Measurements from ENCODE around the gene THRB. TPM values are rescaled to one million over a fixed set of nuclear protein-coding genes. Genes with fewer than 3 reads are reported as not detected.

Gene THRB
- total and polyA plus RNA-seq, 2 experiments from 2014 or later, result 3.3 to 5.1 TPM

GRCh38 chr3:24443476-24443875 is 51.2 kb downstream of the THRB start:
- Histone ChIP-seq H3K4me1 (ENCODE audit: insufficient read depth) (no peaks in the 10 kb centered on the region), H3K4me2 (ENCODE audit: unreplicated experiment) (no peak overlapping the region), H3K36me3 (ENCODE audit: low read depth) (no peaks in the 10 kb centered on the region), H3F3A (ENCODE audit: insufficient read depth) (no peaks in the 10 kb centered on the region), H4K20me1 (ENCODE audit: insufficient read depth) (no peaks in the 10 kb centered on the region), H3K79me2 (ENCODE audit: insufficient read depth) (no peaks in the 10 kb centered on the region), H3K4me3 (no peak overlapping the region), H2AFZ (no peak overlapping the region), H3K9me3 (ENCODE audit: low read depth) (no peaks in the 10 kb centered on the region), H3K27ac (no peak overlapping the region), H3K27me3 (replicated peaks; ENCODE audit: insufficient read depth) (no peaks in the 10 kb centered on the region), H3K9ac (no peak overlapping the region), H3K9me2 (ENCODE audit: insufficient read depth) (no peaks in the 10 kb centered on the region)
- DNase-seq, result no peak
- WGBS, 2 experiments (ENCODE audit: low coverage in 1 of 2, low lambda C conversion rate in 2 of 2, missing lambda C conversion rate in 2 of 2), result 0% methylated on average over 1 of the region's 1 CpG
- no peak for TF ChIP-seq EZH2 (IDR thresholded peaks at IDR 0.05; ENCODE audit: insufficient read depth, poor library complexity, severe bottlenecking)
- TF ChIP-seq EZH2phosphoT487 (IDR thresholded peaks at IDR 0.05; ENCODE audit: insufficient read depth, low read depth), result no peak
- in situ Hi-C loops (cut with MboI), result no loop called here

GRCh38 chr3:24440760-24441464 is 53.7 kb downstream of the THRB start:
- TF ChIP-seq EZH2phosphoT487 (IDR thresholded peaks at IDR 0.05; ENCODE audit: insufficient read depth, low read depth) (no peak), EZH2 (IDR thresholded peaks at IDR 0.05; ENCODE audit: insufficient read depth, poor library complexity, severe bottlenecking) (no peak)
- H3K9ac ChIP-seq, result no peak overlapping the region
- WGBS, 2 experiments (ENCODE audit: low coverage in 1 of 2, low lambda C conversion rate in 2 of 2, missing lambda C conversion rate in 2 of 2), result 82 to 89% methylated on average over 3 of the region's 3 CpGs

GRCh38 chr3:24439021-24439420 is 55.6 kb downstream of the THRB start:
- H4K20me1 ChIP-seq (ENCODE audit: insufficient read depth), result no peaks in the 10 kb centered on the region
- no peak overlapping the region for H3K4me2 ChIP-seq (ENCODE audit: unreplicated experiment)
- no peaks in the 10 kb centered on the region for H3K9me3 ChIP-seq (ENCODE audit: low read depth)
- TF ChIP-seq EZH2 (IDR thresholded peaks at IDR 0.05; ENCODE audit: insufficient read depth, poor library complexity, severe bottlenecking) (no peak), EZH2phosphoT487 (IDR thresholded peaks at IDR 0.05; ENCODE audit: insufficient read depth, low read depth) (no peak)
- no peaks in the 10 kb centered on the region for H3K79me2 ChIP-seq (ENCODE audit: insufficient read depth)
- H3F3A ChIP-seq (ENCODE audit: insufficient read depth), result no peaks in the 10 kb centered on the region
- H2AFZ ChIP-seq, result no peak overlapping the region
- WGBS, 2 experiments (ENCODE audit: low coverage in 1 of 2, low lambda C conversion rate in 2 of 2, missing lambda C conversion rate in 2 of 2), result 76 to 92% methylated on average over 3 to 4 of the region's 4 CpGs
- in situ Hi-C loops (cut with MboI), result no loop called here
- no peaks in the 10 kb centered on the region for H3K36me3 ChIP-seq (ENCODE audit: low read depth)
- no peak for DNase-seq
- H3K4me3 ChIP-seq, result no peak overlapping the region
- no peak overlapping the region for H3K9ac ChIP-seq
- H3K27me3 ChIP-seq (replicated peaks; ENCODE audit: insufficient read depth), result no peaks in the 10 kb centered on the region
- no peaks in the 10 kb centered on the region for H3K4me1 ChIP-seq (ENCODE audit: insufficient read depth)
- H3K27ac ChIP-seq, result no peak overlapping the region
- H3K9me2 ChIP-seq (ENCODE audit: insufficient read depth), result no peaks in the 10 kb centered on the region

More at GRCh38 chr3:24440760-24441464, 53.7 kb downstream of the THRB start:
- Histone ChIP-seq H3K4me2 (ENCODE audit: unreplicated experiment) (no peak overlapping the region), H3K9me3 (ENCODE audit: low read depth) (no peaks in the 10 kb centered on the region), H3K36me3 (ENCODE audit: low read depth) (no peaks in the 10 kb centered on the region), H4K20me1 (ENCODE audit: insufficient read depth) (no peaks in the 10 kb centered on the region), H3K4me3 (no peak overlapping the region), H3K79me2 (ENCODE audit: insufficient read depth) (no peaks in the 10 kb centered on the region), H3K9me2 (ENCODE audit: insufficient read depth) (no peaks in the 10 kb centered on the region), H2AFZ (no peak overlapping the region), H3K4me1 (ENCODE audit: insufficient read depth) (no peaks in the 10 kb centered on the region), H3K27ac (no peak overlapping the region), H3F3A (ENCODE audit: insufficient read depth) (no peaks in the 10 kb centered on the region), H3K27me3 (replicated peaks; ENCODE audit: insufficient read depth) (no peaks in the 10 kb centered on the region)
- in situ Hi-C loops (cut with MboI), result no loop called here
- DNase-seq, result no peak

GRCh38 chr3:24437326-24437725 is 57.3 kb downstream of the THRB start:
- Histone ChIP-seq H3K79me2 (ENCODE audit: insufficient read depth) (no peaks in the 10 kb centered on the region; the same call in 1 of the 2 replicates), H3F3A (ENCODE audit: insufficient read depth) (no peaks in the 10 kb centered on the region), H3K9ac (no peak overlapping the region), H2AFZ (no peak overlapping the region), H3K27ac (no peak overlapping the region), H4K20me1 (ENCODE audit: insufficient read depth) (no peaks in the 10 kb centered on the region), H3K9me2 (ENCODE audit: insufficient read depth) (no peaks in the 10 kb centered on the region), H3K27me3 (replicated peaks; ENCODE audit: insufficient read depth) (no peaks in the 10 kb centered on the region), H3K4me2 (ENCODE audit: unreplicated experiment) (no peak overlapping the region), H3K4me3 (no peak overlapping the region), H3K36me3 (ENCODE audit: low read depth) (no peaks in the 10 kb centered on the region), H3K4me1 (ENCODE audit: insufficient read depth) (no peaks in the 10 kb centered on the region), H3K9me3 (ENCODE audit: low read depth) (no peaks in the 10 kb centered on the region)
- TF ChIP-seq EZH2 (IDR thresholded peaks at IDR 0.05; ENCODE audit: insufficient read depth, poor library complexity, severe bottlenecking), result no peak
- TF ChIP-seq EZH2phosphoT487 (IDR thresholded peaks at IDR 0.05; ENCODE audit: insufficient read depth, low read depth), result no peak
- in situ Hi-C loops (cut with MboI), result no loop called here
- no peak for DNase-seq
- WGBS, 2 experiments (ENCODE audit: low coverage in 1 of 2, low lambda C conversion rate in 2 of 2, missing lambda C conversion rate in 2 of 2), result 58 to 61% methylated on average over 2 of the region's 2 CpGs

Measured in GM23248 (cell line).